HepG2 (cell line): ENCODE data around the gene CST3. TPM values are rescaled to one million over a fixed set of nuclear protein-coding genes. Genes with fewer than 3 reads are reported as not detected.

Experiments
- ADNP ChIP-seq: sonication (generic); formaldehyde crosslinking; IDR thresholded peaks from 2 replicates; pipeline ENCODE4 v1.4.0; 2020; ENCODE audit warnings: missing genetic modification reagents
- AGO1 ChIP-seq: fragments of 200-400 bp; formaldehyde crosslinking; IDR thresholded peaks from 2 replicates; pipeline ENCODE4 v1.6.1; 2017; ENCODE audit warnings: mild to moderate bottlenecking, low read depth, low read length, moderate library complexity; ENCODE audit not compliant: poor library complexity, severe bottlenecking
- GATA4 ChIP-seq: sonication (generic); IDR thresholded peaks from 2 replicates; pipeline ENCODE4 v1.6.1; 2016; ENCODE audit warnings: antibody characterized with exemption, low read depth, borderline replicate concordance
- HOXA7 ChIP-seq: sonication (generic); formaldehyde crosslinking; IDR thresholded peaks from 2 replicates; pipeline ENCODE4 v1.8.1; 2022; ENCODE audit warnings: mild to moderate bottlenecking, missing genetic modification reagents, moderate library complexity
- KLF12 ChIP-seq: sonication (generic); formaldehyde crosslinking; IDR thresholded peaks from 2 replicates; pipeline ENCODE4 v1.4.0; 2020; ENCODE audit warnings: missing genetic modification reagents, borderline replicate concordance
- MIER2 ChIP-seq: IDR thresholded peaks from 2 replicates; pipeline ENCODE4 v1.6.1; 2016; ENCODE audit warnings: missing biosample characterization, missing genetic modification reagents
- NR2F2 ChIP-seq: IDR thresholded peaks from 2 replicates; pipeline ENCODE4 v1.6.1; 2012; ENCODE audit warnings: low read depth, inconsistent platforms, borderline replicate concordance
- PLRG1 ChIP-seq: fragments of 450-650 bp; conservative IDR thresholded peaks from 2 replicates; pipeline ENCODE4 v1.6.1; 2016
- ZNF335 ChIP-seq: sonication (generic); formaldehyde crosslinking; IDR thresholded peaks from 2 replicates; pipeline ENCODE4 v1.4.0; 2020; ENCODE audit warnings: missing genetic modification reagents
- ZNF34 ChIP-seq: sonication (generic); formaldehyde crosslinking; IDR thresholded peaks from 2 replicates; pipeline ENCODE4 v1.4.0; 2020; ENCODE audit warnings: mild to moderate bottlenecking, missing genetic modification reagents, borderline replicate concordance
- ZNF660 ChIP-seq: sonication (generic); formaldehyde crosslinking; IDR thresholded peaks from 2 replicates; pipeline ENCODE4 v1.5.1; 2020; ENCODE audit warnings: mild to moderate bottlenecking, low read depth, missing genetic modification reagents, borderline replicate concordance
- ZNF790 ChIP-seq: sonication (generic); formaldehyde crosslinking; IDR thresholded peaks from 2 replicates; pipeline ENCODE4 v1.8.0; 2022; ENCODE audit warnings: missing genetic modification reagents, mild to moderate bottlenecking, borderline replicate concordance
- polyA plus RNA-seq, 8 experiments: library from polyadenylated mRNA; depleted of rRNA in 3 of 8; stranded (reverse) in 7 of 8; unstranded in 1 of 8; fragments of >200 nt; fragmentation: Illumina TruSeq in 4 of 8; extraction: Trizol in 4 of 8; gene quantifications; 2 replicates each; pipeline versions ENCODE4 v1.2.1 to v1.2.3, GENCODE V29; 2011 to 2016; ENCODE audit warnings: low read depth in 4 of 8, missing spikeins in 1 of 8, mixed read lengths in 1 of 8; ENCODE audit not compliant: insufficient read depth in 1 of 8
- total RNA-seq, 5 experiments: library from RNA; depleted of rRNA; stranded (reverse); fragments of >200 nt; fragmentation: Illumina TruSeq; extraction: Trizol; gene quantifications; 2 replicates each; pipeline ENCODE4 v1.2.3, GENCODE V29; 2016; ENCODE audit warnings: low read depth in 1 of 5
- TF ChIP-seq, protein P1 (sequence below): sonication (generic); formaldehyde crosslinking; conservative IDR thresholded peaks from 2 replicates; pipeline ENCODE4 v1.5.0; 2020; ENCODE audit warnings: missing genetic modification reagents
- TF ChIP-seq, protein P2 (sequence below): sonication (generic); formaldehyde crosslinking; IDR thresholded peaks from 2 replicates; pipeline ENCODE4 v1.4.0; 2020; ENCODE audit warnings: missing genetic modification reagents
- TF ChIP-seq, protein P3 (sequence below): sonication (generic); formaldehyde crosslinking; IDR thresholded peaks from 2 replicates; pipeline ENCODE4 v1.4.0; 2020; ENCODE audit warnings: missing genetic modification reagents, borderline replicate concordance
- TF ChIP-seq, protein P4 (sequence below), 2 experiments: sonication (generic) in 1 of 2; formaldehyde crosslinking in 1 of 2; IDR thresholded peaks; 2 replicates each; pipeline versions ENCODE4 v1.5.1 to v1.6.1; 2011 to 2020; ENCODE audit warnings: borderline replicate concordance in 1 of 2, low read depth in 1 of 2, low read length in 1 of 2, mild to moderate bottlenecking in 1 of 2, missing genetic modification reagents in 1 of 2, moderate library complexity in 1 of 2
- TF ChIP-seq, protein P5 (sequence below): IDR thresholded peaks from 2 replicates; pipeline ENCODE4 v1.6.1; 2016

Gene CST3
- total and polyA plus RNA-seq, 2 of the 13 experiments (the other 11 are each of a cell fraction or from before 2014, with no cell fraction given), result 690 to 1,005 TPM

DNA sequence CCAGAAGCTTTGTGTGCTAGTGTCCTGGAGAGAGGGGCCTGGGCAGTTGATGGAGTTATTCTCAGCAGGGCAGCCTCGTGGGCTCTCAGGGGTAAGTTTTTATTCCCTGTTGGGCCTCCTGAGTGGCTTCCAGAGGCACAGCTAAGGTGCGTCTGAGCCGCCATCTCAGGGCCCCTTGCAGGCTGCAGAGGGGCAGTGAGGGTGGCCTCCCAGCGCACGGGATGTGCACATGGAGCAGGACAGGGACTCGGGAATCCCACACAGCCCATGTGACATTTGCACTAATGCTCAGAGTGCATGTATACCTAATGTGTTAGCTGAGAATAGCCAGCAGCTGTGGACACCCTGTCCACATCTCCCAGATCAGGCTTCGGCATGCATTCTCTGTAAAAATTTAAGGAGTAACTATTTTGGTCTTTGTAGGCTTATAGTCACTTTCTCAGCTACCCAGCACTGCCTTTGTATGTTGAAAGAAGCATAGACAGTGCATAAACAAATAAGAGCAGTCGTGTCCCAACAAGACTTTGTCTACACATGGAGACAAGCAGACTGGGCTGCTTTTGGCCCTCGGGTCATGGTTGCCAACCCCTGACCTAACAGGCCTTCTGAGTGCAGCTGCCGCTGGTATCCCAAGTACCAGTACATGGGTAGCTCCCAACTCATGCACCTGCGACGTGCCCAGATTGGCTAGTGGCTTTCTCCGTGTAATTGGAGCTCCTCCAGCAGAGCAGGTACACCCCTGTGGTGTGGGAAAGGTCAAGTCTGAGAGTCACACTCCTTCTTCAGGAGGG, 50.8 kb downstream of the CST3 start (continued):
- TF ChIP-seq, protein P1, sequence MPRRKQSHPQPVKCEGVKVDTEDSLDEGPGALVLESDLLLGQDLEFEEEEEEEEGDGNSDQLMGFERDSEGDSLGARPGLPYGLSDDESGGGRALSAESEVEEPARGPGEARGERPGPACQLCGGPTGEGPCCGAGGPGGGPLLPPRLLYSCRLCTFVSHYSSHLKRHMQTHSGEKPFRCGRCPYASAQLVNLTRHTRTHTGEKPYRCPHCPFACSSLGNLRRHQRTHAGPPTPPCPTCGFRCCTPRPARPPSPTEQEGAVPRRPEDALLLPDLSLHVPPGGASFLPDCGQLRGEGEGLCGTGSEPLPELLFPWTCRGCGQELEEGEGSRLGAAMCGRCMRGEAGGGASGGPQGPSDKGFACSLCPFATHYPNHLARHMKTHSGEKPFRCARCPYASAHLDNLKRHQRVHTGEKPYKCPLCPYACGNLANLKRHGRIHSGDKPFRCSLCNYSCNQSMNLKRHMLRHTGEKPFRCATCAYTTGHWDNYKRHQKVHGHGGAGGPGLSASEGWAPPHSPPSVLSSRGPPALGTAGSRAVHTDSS (CRISPR knock-in tag), result no peak
- no peak for TF ChIP-seq AGO1
- TF ChIP-seq NR2F2, result no peak
- TF ChIP-seq PLRG1, result no peak
- TF ChIP-seq, protein P2, sequence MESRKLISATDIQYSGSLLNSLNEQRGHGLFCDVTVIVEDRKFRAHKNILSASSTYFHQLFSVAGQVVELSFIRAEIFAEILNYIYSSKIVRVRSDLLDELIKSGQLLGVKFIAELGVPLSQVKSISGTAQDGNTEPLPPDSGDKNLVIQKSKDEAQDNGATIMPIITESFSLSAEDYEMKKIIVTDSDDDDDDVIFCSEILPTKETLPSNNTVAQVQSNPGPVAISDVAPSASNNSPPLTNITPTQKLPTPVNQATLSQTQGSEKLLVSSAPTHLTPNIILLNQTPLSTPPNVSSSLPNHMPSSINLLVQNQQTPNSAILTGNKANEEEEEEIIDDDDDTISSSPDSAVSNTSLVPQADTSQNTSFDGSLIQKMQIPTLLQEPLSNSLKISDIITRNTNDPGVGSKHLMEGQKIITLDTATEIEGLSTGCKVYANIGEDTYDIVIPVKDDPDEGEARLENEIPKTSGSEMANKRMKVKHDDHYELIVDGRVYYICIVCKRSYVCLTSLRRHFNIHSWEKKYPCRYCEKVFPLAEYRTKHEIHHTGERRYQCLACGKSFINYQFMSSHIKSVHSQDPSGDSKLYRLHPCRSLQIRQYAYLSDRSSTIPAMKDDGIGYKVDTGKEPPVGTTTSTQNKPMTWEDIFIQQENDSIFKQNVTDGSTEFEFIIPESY (CRISPR knock-in tag), result no peak
- TF ChIP-seq, protein P3, sequence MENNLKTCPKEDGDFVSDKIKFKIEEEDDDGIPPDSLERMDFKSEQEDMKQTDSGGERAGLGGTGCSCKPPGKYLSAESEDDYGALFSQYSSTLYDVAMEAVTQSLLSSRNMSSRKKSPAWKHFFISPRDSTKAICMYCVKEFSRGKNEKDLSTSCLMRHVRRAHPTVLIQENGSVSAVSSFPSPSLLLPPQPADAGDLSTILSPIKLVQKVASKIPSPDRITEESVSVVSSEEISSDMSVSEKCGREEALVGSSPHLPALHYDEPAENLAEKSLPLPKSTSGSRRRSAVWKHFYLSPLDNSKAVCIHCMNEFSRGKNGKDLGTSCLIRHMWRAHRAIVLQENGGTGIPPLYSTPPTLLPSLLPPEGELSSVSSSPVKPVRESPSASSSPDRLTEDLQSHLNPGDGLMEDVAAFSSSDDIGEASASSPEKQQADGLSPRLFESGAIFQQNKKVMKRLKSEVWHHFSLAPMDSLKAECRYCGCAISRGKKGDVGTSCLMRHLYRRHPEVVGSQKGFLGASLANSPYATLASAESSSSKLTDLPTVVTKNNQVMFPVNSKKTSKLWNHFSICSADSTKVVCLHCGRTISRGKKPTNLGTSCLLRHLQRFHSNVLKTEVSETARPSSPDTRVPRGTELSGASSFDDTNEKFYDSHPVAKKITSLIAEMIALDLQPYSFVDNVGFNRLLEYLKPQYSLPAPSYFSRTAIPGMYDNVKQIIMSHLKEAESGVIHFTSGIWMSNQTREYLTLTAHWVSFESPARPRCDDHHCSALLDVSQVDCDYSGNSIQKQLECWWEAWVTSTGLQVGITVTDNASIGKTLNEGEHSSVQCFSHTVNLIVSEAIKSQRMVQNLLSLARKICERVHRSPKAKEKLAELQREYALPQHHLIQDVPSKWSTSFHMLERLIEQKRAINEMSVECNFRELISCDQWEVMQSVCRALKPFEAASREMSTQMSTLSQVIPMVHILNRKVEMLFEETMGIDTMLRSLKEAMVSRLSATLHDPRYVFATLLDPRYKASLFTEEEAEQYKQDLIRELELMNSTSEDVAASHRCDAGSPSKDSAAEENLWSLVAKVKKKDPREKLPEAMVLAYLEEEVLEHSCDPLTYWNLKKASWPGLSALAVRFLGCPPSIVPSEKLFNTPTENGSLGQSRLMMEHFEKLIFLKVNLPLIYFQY (CRISPR knock-in tag), result no peak
- no peak for TF ChIP-seq KLF12 (CRISPR knock-in tag)
- TF ChIP-seq, protein P4, sequence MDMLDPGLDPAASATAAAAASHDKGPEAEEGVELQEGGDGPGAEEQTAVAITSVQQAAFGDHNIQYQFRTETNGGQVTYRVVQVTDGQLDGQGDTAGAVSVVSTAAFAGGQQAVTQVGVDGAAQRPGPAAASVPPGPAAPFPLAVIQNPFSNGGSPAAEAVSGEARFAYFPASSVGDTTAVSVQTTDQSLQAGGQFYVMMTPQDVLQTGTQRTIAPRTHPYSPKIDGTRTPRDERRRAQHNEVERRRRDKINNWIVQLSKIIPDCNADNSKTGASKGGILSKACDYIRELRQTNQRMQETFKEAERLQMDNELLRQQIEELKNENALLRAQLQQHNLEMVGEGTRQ (IDR thresholded peaks at IDR 0.05; ENCODE audit: low read depth, low read length), result peak; percentile 64; the same call in 1 of the 2 replicates
- TF ChIP-seq, protein P4 (CRISPR knock-in tag; IDR thresholded peaks at IDR 0.05; ENCODE audit: borderline replicate concordance), result peak; percentile 76; the same call in 1 of the 2 replicates
- TF ChIP-seq MIER2 (CRISPR knock-in tag), result no peak
- TF ChIP-seq ZNF790 (CRISPR knock-in tag), result no peak
- no peak; the same call in 1 of the 2 replicates for TF ChIP-seq ZNF34 (CRISPR knock-in tag)
- no peak for TF ChIP-seq HOXA7 (CRISPR knock-in tag)
- TF ChIP-seq GATA4, result no peak
- no peak for TF ChIP-seq ZNF660 (CRISPR knock-in tag)
- TF ChIP-seq ADNP, result no peak
- TF ChIP-seq, protein P5, sequence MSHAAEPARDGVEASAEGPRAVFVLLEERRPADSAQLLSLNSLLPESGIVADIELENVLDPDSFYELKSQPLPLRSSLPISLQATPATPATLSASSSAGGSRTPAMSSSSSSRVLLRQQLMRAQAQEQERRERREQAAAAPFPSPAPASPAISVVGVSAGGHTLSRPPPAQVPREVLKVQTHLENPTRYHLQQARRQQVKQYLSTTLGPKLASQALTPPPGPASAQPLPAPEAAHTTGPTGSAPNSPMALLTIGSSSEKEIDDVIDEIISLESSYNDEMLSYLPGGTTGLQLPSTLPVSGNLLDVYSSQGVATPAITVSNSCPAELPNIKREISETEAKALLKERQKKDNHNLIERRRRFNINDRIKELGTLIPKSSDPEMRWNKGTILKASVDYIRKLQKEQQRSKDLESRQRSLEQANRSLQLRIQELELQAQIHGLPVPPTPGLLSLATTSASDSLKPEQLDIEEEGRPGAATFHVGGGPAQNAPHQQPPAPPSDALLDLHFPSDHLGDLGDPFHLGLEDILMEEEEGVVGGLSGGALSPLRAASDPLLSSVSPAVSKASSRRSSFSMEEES, result peak; percentile 89
- TF ChIP-seq ZNF335 (CRISPR knock-in tag), result no peak
